ENCODE data around the gene CLMN. TPM values are rescaled to one million over a fixed set of nuclear protein-coding genes. Genes with fewer than 3 reads are reported as not detected.
A peak's percentile ranks its signal among the peaks of the same experiment; 100 is the strongest.

CLMN gene
- total and polyA plus RNA-seq, 2 of the 13 experiments (the other 11 are each of a cell fraction or from before 2014, with no cell fraction given): 15.1 to 16.7 TPM

DNA sequence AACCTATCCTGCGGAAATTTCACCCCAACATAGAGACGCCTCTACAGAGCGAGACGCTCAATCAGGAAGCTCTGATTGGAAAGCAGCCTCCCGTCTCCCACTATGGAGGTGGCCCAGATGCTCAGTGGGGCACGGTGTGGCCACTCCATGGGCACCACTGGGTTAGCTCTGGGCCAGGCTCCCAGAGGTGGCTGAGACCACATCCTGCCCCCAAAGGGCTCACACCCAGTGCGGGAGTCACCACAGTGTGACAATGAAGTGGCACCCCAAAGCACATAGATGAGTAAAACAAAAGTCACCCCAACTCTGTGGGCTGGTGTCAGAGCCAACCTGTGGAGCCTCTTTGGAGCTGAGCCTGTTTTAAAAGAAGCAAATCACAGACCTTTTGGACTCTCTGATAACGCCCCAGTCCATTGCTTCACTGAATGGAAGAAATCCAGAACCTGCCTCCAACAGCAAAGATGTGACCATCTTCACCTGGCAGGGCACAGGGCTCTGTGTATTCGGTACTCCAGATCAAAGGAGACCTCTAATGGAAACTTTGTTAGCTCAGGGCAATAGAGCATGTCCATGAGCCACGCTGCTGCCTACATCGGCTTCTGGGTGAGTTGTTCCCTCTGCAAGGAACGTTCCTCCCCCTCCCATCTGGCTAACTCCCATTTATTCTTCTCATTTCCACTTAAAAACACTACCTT, 19.6 kb downstream of the CLMN start (continued):
- TF ChIP-seq, protein P1, sequence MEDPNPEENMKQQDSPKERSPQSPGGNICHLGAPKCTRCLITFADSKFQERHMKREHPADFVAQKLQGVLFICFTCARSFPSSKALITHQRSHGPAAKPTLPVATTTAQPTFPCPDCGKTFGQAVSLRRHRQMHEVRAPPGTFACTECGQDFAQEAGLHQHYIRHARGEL (CRISPR knock-in tag; IDR thresholded peaks at IDR 0.05): no peak
- no peak for TF ChIP-seq SMYD3 (CRISPR knock-in tag; IDR thresholded peaks at IDR 0.05)
- no peak for TF ChIP-seq ZNF274 (CRISPR knock-in tag; IDR thresholded peaks at IDR 0.05)
- TF ChIP-seq, protein P2, sequence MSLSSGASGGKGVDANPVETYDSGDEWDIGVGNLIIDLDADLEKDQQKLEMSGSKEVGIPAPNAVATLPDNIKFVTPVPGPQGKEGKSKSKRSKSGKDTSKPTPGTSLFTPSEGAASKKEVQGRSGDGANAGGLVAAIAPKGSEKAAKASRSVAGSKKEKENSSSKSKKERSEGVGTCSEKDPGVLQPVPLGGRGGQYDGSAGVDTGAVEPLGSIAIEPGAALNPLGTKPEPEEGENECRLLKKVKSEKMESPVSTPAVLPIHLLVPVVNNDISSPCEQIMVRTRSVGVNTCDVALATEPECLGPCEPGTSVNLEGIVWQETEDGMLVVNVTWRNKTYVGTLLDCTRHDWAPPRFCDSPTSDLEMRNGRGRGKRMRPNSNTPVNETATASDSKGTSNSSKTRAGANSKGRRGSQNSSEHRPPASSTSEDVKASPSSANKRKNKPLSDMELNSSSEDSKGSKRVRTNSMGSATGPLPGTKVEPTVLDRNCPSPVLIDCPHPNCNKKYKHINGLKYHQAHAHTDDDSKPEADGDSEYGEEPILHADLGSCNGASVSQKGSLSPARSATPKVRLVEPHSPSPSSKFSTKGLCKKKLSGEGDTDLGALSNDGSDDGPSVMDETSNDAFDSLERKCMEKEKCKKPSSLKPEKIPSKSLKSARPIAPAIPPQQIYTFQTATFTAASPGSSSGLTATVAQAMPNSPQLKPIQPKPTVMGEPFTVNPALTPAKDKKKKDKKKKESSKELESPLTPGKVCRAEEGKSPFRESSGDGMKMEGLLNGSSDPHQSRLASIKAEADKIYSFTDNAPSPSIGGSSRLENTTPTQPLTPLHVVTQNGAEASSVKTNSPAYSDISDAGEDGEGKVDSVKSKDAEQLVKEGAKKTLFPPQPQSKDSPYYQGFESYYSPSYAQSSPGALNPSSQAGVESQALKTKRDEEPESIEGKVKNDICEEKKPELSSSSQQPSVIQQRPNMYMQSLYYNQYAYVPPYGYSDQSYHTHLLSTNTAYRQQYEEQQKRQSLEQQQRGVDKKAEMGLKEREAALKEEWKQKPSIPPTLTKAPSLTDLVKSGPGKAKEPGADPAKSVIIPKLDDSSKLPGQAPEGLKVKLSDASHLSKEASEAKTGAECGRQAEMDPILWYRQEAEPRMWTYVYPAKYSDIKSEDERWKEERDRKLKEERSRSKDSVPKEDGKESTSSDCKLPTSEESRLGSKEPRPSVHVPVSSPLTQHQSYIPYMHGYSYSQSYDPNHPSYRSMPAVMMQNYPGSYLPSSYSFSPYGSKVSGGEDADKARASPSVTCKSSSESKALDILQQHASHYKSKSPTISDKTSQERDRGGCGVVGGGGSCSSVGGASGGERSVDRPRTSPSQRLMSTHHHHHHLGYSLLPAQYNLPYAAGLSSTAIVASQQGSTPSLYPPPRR (CRISPR knock-in tag; IDR thresholded peaks at IDR 0.05; ENCODE audit: borderline replicate concordance): no peak
- TF ChIP-seq, protein P3, sequence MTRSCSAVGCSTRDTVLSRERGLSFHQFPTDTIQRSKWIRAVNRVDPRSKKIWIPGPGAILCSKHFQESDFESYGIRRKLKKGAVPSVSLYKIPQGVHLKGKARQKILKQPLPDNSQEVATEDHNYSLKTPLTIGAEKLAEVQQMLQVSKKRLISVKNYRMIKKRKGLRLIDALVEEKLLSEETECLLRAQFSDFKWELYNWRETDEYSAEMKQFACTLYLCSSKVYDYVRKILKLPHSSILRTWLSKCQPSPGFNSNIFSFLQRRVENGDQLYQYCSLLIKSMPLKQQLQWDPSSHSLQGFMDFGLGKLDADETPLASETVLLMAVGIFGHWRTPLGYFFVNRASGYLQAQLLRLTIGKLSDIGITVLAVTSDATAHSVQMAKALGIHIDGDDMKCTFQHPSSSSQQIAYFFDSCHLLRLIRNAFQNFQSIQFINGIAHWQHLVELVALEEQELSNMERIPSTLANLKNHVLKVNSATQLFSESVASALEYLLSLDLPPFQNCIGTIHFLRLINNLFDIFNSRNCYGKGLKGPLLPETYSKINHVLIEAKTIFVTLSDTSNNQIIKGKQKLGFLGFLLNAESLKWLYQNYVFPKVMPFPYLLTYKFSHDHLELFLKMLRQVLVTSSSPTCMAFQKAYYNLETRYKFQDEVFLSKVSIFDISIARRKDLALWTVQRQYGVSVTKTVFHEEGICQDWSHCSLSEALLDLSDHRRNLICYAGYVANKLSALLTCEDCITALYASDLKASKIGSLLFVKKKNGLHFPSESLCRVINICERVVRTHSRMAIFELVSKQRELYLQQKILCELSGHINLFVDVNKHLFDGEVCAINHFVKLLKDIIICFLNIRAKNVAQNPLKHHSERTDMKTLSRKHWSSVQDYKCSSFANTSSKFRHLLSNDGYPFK (CRISPR knock-in tag; IDR thresholded peaks at IDR 0.05; ENCODE audit: borderline replicate concordance): 0 out of 2 replicates have a peak, but pooled peaks have one; percentile 17
- TF ChIP-seq, protein P4, sequence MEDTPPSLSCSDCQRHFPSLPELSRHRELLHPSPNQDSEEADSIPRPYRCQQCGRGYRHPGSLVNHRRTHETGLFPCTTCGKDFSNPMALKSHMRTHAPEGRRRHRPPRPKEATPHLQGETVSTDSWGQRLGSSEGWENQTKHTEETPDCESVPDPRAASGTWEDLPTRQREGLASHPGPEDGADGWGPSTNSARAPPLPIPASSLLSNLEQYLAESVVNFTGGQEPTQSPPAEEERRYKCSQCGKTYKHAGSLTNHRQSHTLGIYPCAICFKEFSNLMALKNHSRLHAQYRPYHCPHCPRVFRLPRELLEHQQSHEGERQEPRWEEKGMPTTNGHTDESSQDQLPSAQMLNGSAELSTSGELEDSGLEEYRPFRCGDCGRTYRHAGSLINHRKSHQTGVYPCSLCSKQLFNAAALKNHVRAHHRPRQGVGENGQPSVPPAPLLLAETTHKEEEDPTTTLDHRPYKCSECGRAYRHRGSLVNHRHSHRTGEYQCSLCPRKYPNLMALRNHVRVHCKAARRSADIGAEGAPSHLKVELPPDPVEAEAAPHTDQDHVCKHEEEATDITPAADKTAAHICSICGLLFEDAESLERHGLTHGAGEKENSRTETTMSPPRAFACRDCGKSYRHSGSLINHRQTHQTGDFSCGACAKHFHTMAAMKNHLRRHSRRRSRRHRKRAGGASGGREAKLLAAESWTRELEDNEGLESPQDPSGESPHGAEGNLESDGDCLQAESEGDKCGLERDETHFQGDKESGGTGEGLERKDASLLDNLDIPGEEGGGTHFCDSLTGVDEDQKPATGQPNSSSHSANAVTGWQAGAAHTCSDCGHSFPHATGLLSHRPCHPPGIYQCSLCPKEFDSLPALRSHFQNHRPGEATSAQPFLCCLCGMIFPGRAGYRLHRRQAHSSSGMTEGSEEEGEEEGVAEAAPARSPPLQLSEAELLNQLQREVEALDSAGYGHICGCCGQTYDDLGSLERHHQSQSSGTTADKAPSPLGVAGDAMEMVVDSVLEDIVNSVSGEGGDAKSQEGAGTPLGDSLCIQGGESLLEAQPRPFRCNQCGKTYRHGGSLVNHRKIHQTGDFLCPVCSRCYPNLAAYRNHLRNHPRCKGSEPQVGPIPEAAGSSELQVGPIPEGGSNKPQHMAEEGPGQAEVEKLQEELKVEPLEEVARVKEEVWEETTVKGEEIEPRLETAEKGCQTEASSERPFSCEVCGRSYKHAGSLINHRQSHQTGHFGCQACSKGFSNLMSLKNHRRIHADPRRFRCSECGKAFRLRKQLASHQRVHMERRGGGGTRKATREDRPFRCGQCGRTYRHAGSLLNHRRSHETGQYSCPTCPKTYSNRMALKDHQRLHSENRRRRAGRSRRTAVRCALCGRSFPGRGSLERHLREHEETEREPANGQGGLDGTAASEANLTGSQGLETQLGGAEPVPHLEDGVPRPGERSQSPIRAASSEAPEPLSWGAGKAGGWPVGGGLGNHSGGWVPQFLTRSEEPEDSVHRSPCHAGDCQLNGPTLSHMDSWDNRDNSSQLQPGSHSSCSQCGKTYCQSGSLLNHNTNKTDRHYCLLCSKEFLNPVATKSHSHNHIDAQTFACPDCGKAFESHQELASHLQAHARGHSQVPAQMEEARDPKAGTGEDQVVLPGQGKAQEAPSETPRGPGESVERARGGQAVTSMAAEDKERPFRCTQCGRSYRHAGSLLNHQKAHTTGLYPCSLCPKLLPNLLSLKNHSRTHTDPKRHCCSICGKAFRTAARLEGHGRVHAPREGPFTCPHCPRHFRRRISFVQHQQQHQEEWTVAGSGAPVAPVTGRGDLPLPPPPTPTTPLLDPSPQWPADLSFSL (CRISPR knock-in tag; IDR thresholded peaks at IDR 0.05): no peak
- no peak for TF ChIP-seq FOXP1 (IDR thresholded peaks at IDR 0.05)
- peak; percentile 40; the same call in 1 of the 2 replicates for TF ChIP-seq FOXP1 (CRISPR knock-in tag; IDR thresholded peaks at IDR 0.05)
- no peak for TF ChIP-seq ZMYM2 (CRISPR knock-in tag; IDR thresholded peaks at IDR 0.05)
- TF ChIP-seq HNF4G (IDR thresholded peaks at IDR 0.05; ENCODE audit: borderline replicate concordance, low read depth, low read length): peak; percentile 63; the same call in 1 of the 2 replicates
- no peak for TF ChIP-seq HNF4G (CRISPR knock-in tag; IDR thresholded peaks at IDR 0.05; ENCODE audit: borderline replicate concordance, low read depth)
- TF ChIP-seq NPAS2 (CRISPR knock-in tag; IDR thresholded peaks at IDR 0.05; ENCODE audit: borderline replicate concordance): no peak

Data from HepG2 (cell line).